Activated naive CD4-positive, alpha-beta T cell treated with anti-CD3 and anti-CD28 coated beads, Interleukin-2, amount 50 U/mL, for 72 hours (primary cell): ENCODE measurements around the gene VDAC2. TPM values are rescaled to one million over a fixed set of nuclear protein-coding genes. Genes with fewer than 3 reads are reported as not detected.

Experiments used
- ATAC-seq, 2 donors: fragments of 150-1000 bp; cut with Tn5 transposase; 2 replicates each; pipeline ENCODE4 v1.10.0; 2021; ENCODE audit warnings: mild to moderate bottlenecking in 2 of 2, moderate library complexity in 2 of 2
- DNase-seq, 2 donors: peaks; one replicate each; pipeline ENCODE4 v3.0.0; 2021 to 2022; ENCODE audit warnings: low spot score in 2 of 2
- H3K27ac Mint-ChIP-seq, 2 donors: one replicate each; pipeline ENCODE4 v1.8.0; 2022; ENCODE audit warnings: mild to moderate bottlenecking in 2 of 2, mixed read lengths in 2 of 2
- H3K36me3 Mint-ChIP-seq, 2 donors: one replicate each; pipeline ENCODE4 v1.8.0; 2022; ENCODE audit warnings: mixed read lengths in 2 of 2
- H3K9me3 Mint-ChIP-seq, 2 donors: one replicate each; pipeline ENCODE4 v1.8.0; 2022; ENCODE audit warnings: mixed read lengths in 2 of 2
- total RNA-seq, 2 donors: library from RNA; stranded (reverse); gene quantifications; one replicate each; pipeline ENCODE4 v1.2.3, GENCODE V29; 2022

VDAC2 gene
- total RNA-seq, 2 donors from 2014 or later, result 192 to 271 TPM

DNA sequence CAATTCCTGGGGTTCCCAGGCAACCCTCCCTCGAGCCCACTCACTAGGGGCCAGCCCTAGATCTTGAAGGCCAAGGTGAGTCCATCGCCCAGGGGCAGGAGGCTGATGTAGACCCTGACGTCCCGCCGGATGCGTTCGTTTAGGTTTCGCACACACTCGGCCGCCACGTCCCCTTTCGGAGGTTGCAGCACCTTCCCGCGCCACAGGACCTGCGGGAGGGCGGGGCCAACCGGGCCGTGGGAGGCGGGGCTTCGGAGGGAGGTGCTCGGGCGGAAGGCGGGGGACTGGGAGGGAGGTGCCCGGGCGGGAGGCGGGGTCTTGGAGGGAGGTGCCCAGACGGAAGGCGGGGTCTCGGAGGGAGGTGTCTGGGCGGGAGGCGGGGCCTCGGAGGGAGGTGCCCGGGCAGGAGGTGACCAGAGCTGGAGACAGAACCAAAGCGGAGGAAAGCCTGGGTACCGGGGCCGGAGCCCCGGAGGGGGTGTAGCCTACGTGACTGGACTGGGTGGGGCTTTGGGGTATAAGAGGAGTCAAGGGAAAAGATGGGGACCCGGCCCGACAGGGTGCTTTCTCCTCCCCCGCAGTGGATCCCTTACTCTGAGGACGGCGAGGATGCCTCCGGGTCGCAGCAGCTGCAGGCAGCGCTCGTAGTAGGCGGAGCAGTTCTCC is 23.6 kb downstream of the VDAC2 start:
- DNase-seq (peak; percentile 96 to 99), ATAC-seq (peak; percentile 66 to 81)
- H3K36me3 Mint-ChIP-seq, result peaks cover 17 to 21% of the 10 kb centered on the region in 2 donors
- peak overlapping the region; percentile 86 to 95 for H3K27ac Mint-ChIP-seq
- H3K9me3 Mint-ChIP-seq, result no peaks in the 10 kb centered on the region

DNA sequence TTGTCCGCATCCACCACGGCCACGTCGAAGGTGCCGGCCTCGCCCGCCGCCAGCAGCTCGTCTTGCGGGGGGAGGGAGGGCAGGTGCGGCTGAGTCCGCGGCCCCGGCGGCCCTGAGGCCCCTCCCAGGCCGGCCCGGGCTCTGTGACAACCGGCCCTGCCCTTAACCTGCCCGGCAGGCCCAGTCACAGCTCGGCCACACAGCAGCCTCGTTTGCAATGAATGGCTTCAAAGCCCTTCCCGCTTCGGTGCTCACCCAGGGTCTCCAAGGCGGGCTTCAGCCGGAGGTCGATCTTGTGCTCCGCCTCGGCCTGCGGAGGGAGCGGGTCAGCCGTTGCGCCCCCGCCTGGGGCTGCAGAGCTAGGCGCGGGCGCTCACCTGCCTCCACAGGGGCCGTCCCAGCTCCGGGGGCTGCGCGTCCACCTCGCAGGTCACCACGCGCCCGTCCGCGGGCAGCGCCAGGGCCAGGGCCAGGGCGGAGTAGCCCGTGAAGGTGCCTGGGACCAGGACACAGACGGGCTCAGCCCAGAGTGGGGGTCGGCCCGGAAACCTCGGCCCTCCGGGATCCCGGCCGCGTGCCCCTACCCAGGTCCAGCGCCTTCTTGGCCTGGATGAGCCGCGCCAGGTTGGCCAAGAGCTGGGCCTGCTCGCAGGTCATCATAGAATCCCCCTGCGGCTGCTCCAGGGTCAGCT is 24.2 kb downstream of the VDAC2 start:
- DNase-seq, result peak; percentile 54 to 73
- Mint-ChIP-seq H3K36me3 (peaks cover 17 to 21% of the 10 kb centered on the region in 2 donors), H3K9me3 (no peaks in the 10 kb centered on the region), H3K27ac (peak overlapping the region in 1 of 2 donors; percentile 86)
- ATAC-seq, result peak; percentile 6 to 23

DNA sequence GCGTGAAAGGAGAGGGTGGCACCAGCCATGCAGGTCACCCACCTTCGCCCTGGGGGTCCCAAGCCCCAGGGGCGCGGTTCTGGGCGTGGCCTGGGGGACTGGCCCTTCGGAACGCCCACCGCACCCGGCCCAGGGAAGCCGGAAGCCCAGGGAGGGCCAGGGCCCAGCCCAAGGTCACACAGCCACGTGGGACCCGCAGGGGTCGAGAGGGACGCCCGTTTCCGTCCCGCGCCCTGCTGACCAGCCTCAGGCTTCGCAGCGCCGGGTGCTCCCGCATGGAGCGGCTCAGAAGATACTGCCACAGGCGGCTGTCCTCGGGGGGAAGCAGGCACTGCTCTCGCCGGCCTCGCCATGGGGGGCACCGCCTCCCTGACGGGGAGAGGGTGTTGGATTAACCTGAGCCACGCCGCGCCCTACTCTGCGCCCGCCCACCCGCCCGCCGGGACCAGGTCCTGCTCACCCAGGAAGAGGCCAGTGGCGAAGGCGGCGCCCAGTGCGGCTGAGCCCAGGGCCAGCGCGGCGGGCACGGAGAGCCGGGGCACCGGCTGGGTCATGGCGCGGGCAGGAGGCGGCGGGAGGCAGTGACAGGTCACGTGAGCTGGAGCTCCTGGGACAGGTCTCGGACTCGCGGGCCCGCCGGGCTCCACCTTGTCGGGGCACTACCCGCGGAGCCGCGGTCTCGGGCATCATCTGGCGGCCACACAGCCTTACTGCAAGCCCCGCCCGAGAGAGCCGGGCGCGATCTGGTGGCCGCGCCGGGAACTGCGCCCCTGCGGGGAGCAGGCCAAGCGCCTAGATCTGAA is 25.0 kb downstream of the VDAC2 start, which contains the start of gene COMTD1:
COMTD1 (minus strand) TSS at position 583 of the 803 bp plus-strand sequence; CDS start at position 554, 29 bp downstream.
- Mint-ChIP-seq H3K27ac (peak within 1 kb of the TSS; percentile 83 to 89), H3K9me3 (no peaks in the 10 kb centered on the region), H3K36me3 (peaks cover 15 to 19% of the 10 kb centered on the region in 2 donors)
- DNase-seq (peak; percentile 97), ATAC-seq (peak; percentile 72 to 80)

DNA sequence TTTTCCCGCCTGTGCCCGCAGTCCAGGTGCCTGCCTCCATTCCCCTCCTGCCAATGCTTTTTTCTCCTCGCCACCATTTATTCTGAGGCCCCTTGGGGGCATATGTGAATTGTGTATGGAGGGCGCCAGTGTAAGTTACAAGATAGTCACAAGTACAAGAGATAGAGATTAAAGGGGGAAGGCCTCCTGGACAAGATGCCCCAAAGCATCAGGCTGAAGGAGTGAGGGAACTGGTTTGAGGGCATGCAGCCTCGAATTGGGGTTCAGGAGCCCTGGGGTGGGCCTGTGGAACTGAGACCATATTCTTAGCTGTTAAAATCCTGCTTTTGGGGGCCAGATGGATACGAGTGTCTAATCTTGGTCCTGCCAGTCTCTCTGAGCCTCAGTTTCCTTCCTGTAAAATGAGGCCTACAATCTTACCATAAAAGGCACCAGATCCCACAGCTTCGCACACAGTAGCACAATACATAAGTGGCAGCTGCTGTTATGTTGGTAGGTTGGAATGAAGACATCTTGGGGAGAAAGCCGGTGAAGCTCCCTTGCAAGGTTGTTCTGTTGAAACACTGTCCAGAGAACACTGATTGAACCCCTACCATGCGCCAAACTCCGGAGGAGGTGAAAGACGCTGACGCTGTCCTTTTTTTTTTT is 25.7 kb downstream of the VDAC2 start:
- peaks cover 9 to 15% of the 10 kb centered on the region in 2 donors for H3K36me3 Mint-ChIP-seq

DNA sequence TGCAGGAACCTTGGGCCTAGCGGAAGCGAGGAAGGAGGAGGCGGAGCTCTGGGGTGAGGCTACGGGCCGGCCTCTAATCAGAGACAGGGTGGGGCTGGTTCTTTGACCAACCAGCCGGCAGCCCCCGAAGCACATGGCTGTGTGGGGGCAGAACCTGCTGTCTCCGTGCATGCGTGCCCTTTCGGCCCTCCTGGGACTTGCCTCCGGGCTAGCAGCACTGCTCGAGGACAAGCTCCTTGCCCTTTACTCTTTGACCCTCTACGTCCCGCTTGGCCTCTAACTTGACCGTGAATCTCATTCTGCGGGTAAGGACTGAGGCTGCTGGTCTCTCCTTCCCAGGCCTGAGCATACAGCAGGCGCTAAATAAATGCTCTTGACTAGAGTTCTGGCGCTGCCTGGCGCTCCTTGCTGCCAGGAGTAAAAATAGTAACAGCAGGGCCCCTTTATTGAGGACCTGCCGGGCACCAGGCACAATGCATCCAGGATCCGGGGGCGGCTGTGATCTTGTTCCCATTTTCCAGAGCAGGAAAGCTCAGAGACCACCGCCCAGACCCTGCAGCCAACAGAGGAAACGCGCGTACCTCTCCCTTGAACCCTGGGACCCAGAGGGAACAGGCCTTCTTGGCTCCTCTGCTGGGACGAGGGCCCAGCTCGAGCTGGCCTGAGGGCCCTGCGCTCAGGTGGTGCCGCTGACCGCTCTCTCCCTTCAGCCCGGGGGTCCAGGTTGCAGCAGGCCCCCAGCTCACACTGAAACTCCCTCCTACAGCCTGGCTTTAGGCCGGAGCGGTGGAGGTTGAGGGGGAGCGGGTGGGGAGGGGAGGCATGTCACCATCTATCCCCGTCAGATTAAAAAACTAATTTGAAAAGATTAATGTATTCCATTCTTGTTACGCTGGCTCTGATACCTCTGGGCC is 27.8 kb downstream of the VDAC2 start:
- no peak overlapping the region for H3K27ac Mint-ChIP-seq
- DNase-seq (no peak), ATAC-seq (no peak)
- peaks cover 0 to 3% of the 10 kb centered on the region in 2 donors for H3K36me3 Mint-ChIP-seq
- H3K9me3 Mint-ChIP-seq, result no peaks in the 10 kb centered on the region

More for the DNA sequence above, 25.7 kb downstream of the VDAC2 start:
- DNase-seq, result no peak
- ATAC-seq, result no peak
- Mint-ChIP-seq H3K9me3 (no peaks in the 10 kb centered on the region), H3K27ac (peak overlapping the region; percentile 83 to 89)

DNA sequence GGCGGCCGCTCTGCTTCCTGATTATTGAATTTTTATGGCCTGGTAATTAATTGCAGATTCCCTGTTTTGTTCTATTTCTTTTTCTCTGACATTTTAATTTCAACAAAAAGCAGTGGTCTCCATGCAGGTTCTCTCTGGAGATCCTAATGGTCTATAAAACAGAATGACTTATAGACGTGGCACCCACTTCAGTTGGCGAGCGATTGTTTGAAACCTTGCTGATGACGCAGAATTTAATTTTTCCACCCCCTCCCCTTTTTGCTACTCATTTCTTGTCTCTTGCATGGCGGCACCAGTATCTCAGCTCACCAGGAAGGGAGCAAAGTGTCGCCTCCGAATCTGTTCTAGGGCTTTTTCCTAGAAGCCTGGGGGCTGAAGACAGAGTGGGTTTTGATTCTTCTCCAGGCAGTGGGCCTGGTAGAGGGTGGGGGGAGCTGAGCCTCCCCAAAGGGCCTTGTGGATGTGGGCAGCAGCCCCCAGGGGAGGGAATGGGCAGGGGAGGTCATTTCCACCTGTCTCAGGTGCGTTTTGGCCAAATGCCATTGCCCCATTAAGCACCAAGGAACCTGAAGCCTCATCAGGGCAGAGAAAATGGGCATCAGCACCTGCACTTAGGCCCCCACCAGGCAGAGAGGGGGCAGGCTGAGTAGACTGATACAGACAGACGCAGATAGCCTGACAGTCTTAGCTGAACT is 28.6 kb downstream of the VDAC2 start:
- Mint-ChIP-seq H3K27ac (no peak overlapping the region), H3K36me3 (no peaks in the 10 kb centered on the region), H3K9me3 (no peaks in the 10 kb centered on the region)
- DNase-seq (no peak), ATAC-seq (no peak)

DNA sequence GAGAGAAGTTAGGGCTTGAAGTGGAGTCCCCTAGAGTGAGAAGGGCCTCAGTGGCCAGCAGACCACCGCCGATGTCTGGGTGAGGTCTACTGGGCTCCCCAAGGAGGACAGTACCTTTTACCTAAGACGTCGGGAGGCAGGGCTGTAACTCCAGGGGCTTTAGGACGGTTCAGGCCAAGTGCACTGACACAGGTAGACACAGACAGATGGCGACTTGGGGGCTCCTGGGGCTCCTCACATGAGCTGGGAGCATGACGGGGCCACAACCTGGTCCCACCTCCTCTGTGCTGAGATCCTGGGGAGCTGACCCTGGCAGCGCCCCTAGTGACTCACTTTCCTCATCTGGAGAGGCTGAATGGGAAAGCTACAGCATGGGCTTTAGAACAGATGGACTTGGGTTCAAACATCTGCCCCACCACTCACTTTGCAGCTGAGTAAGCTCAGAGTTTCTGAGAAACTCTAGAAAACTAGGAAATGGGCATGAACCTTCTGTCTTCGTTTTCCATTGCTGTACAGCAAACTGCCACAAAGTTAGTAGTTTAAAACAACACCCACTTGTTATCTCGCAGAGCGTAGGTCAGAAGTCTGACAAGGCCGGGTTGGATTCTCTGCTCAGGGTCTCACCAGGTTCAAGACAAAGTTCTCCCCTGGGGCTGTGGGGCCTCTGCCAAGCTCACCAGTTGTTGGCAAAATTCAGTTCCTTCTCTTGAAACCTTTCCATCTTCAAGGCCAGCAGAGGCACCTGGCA is 29.9 kb downstream of the VDAC2 start:
- ATAC-seq (no peak), DNase-seq (no peak)
- H3K36me3 Mint-ChIP-seq, result no peaks in the 10 kb centered on the region
- no peak overlapping the region for H3K27ac Mint-ChIP-seq
- no peaks in the 10 kb centered on the region for H3K9me3 Mint-ChIP-seq

DNA sequence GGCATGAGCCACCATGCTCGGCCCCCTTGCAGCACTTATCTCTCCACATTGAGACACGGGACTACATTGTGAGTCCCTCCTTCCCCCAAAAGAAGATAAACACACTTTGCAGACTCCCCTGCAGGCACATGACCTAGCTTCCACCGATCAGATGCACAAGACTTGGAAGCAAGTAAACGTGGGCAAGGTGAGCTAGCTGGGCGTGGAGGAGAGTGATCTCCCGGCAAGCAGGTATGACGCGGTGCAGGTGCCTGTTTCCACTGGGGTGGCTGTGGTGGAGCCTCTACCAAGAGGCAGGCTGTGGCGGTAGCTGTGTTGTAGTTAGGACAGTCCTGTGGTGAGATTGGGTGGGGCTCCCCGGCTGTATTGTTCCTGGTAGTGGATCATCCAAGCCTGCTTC is 32.8 kb downstream of the VDAC2 start:
- H3K36me3 Mint-ChIP-seq, result no peaks in the 10 kb centered on the region
- no peak overlapping the region for H3K27ac Mint-ChIP-seq
- no peak for ATAC-seq
- DNase-seq, result no peak
- H3K9me3 Mint-ChIP-seq, result no peaks in the 10 kb centered on the region

DNA sequence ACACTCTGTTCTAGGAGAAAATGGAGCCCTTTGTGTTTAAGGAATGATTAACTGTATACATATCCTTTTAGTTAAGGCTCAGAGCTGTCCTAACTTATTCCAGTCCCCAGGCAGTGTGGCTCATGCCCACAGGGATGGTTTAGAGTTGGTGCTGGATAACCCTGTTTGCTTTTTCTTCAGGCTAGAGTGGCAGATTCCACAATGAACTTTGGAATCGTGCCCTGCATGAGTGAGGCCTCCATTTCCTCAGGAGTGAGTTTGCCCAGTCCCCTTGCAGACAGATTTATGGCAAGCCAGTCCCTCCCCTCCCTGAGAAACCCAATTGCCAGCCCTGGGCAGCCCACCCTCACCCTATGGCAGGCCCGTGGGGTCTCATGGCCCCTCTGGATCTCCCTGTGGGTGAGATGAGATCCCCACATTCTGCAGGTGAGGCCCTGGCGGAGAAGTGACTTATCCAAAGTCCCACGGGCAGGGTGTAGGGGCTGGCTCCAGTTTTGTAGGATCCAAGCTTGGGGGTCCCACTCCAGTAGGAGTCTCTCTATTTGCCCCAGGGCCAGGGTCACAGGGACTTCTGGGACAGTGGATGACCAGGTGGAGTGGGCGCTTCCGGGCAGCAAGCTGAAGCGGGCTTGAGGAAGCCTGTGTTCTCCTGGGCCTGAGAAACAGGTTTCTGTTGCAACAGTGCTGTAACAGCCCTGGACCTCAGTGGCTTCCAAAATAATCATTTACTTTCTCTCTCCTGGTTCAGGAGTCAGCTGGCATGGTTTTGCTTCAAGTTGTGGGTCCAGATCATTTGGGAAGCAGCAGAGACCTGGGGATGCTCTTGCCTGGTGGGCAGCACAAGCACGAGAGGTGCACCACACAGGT is 34.1 kb downstream of the VDAC2 start:
- DNase-seq (no peak), ATAC-seq (no peak)
- no peak overlapping the region for H3K27ac Mint-ChIP-seq
- no peaks in the 10 kb centered on the region for H3K36me3 Mint-ChIP-seq
- H3K9me3 Mint-ChIP-seq, result no peaks in the 10 kb centered on the region

DNA sequence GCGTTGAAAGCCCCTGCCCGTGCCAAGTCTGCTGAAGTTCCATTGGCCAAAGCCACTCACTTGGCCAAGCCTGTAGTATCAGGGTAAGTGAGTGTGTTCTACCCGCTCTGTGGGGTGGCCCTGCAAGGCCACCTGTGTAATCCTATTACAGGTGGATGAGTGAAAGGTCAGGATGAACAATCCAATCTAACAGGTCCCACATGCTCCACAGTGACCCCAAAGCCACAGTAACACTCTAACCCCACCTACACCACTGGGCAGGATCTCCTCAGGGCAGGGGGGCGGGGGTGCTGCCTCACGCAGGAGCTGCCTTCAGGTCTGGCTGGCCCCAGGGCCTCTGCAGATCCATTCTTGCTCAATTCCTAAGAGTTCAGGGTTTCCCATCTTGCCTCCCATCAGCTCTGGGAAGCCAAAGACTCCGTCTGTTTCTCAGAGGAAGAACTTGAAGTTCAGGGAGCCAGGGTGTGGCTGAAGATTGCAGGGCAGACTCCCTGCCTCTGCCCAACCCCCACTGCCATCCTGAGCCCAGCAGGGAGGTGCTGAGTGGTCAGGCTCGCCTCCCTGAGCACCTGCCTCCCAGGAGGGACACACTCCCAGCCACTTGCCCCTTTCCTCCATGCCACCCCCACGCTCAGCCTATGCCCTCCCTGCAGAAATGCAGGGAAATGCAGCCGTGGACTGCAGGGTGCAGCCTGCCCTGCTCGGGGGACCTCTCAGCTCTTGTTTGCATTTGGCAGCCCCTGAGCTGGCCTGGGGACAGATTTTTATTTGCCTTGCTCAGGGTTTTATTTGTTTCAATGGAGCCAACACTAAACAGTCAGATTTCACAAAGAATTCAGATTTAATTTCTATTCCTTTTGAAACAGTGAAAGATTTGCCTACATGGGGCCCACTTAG is 35.0 kb downstream of the VDAC2 start:
- H3K9me3 Mint-ChIP-seq, result no peaks in the 10 kb centered on the region
- no peak for DNase-seq

DNA sequence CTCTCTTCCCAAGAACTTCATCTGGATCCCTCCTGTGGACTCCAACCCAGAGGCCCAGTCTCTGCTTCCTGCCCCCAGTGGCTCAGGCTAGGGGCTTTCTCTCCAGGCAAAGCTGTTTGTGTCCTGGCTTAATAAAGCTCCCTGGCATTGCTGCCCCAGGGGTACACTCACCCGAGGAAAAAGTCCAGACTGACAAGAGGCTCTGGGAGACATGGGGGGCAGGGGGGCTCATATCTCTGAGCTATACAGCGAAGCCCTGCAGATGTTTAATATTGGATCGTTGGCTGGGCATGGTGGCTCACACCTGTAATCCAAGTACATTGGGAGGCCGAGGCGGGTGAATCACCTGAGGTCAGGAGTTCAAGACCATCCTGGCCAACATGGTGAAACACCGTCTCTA is 35.9 kb downstream of the VDAC2 start:
- Mint-ChIP-seq H3K36me3 (no peaks in the 10 kb centered on the region), H3K27ac (no peak overlapping the region), H3K9me3 (no peaks in the 10 kb centered on the region)
- ATAC-seq, result no peak
- no peak for DNase-seq

More for the DNA sequence above, 35.0 kb downstream of the VDAC2 start:
- ATAC-seq, result no peak
- H3K27ac Mint-ChIP-seq, result no peak overlapping the region
- H3K36me3 Mint-ChIP-seq, result no peaks in the 10 kb centered on the region

DNA sequence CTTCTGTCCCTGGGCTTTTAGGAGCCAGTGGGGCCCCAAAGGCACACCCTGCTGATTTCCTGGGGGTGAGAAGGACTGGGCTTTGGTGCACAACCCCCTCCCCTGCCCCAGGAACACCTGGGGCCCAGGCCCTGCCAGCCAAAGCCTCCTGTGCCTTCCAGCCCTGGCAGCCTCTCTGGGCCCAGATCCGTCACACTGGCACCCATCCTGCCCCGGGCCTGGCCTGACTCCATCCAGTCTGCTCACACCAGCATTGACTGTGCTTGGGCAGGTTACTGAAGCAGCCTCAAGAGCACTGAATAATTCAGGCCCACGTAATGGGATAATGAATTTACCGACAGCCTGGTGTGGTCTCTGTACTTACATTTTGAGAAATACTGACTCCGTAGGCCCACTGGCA is 37.2 kb downstream of the VDAC2 start:
- DNase-seq, result no peak

DNA sequence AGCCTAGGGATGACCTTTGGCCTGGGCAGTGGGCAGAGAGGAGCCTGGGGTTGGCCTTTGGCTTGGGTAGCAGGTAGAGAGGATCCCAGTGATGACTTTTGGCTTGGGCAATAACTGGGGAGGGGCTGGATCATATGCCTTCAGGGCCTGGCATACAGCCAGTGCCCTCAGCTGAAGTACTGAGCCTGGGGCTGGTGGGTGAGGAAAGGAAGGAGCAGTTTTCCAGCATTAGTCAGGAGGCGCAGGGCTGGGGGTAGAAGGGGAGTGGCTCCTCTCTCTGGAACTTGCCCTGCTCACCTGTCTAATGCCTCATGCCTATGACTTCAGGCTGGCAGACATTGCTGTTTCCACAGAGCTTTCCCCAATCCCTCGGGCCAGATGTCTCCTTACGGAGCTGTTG is 40.3 kb downstream of the VDAC2 start:
- DNase-seq, result no peak
- Mint-ChIP-seq H3K9me3 (peaks cover 14 to 18% of the 10 kb centered on the region in 2 donors), H3K36me3 (peaks cover 14% of the 10 kb centered on the region in 2 donors), H3K27ac (no peak overlapping the region)
- ATAC-seq, result no peak

More for the DNA sequence above, 37.2 kb downstream of the VDAC2 start:
- no peak for ATAC-seq
- no peak overlapping the region for H3K27ac Mint-ChIP-seq
- peaks cover 0 to 4% of the 10 kb centered on the region in 2 donors for H3K36me3 Mint-ChIP-seq
- H3K9me3 Mint-ChIP-seq, result peaks cover 4 to 5% of the 10 kb centered on the region in 2 donors
